ENCODE data around the gene RNF126. TPM values are rescaled to one million over a fixed set of nuclear protein-coding genes. Genes with fewer than 3 reads are reported as not detected.
"Not testable (repeated sequence)": the region's sequence is repeated elsewhere in the genome, so short reads cannot be mapped to it uniquely, and the experiment has no call there.

Gene RNF126
- total RNA-seq, 1 experiment from 2014 or later = 93.3 TPM

GRCh38 chr19:704447-704741 lies 41.4 kb upstream of the RNF126 start:
- Histone ChIP-seq H3K36me3 (ENCODE audit: insufficient read depth, low read length, poor library complexity, severe bottlenecking) (no peaks in the 10 kb centered on the region), H3K4me1 (ENCODE audit: insufficient read depth, low read length, poor library complexity, severe bottlenecking) (peaks cover under 1% of the 10 kb centered on the region), H3K9me3 (ENCODE audit: low read depth, low read length, poor library complexity, severe bottlenecking) (no peaks in the 10 kb centered on the region), H3K27me3 (replicated peaks; ENCODE audit: insufficient read depth, low read depth, low read length, poor library complexity) (no peaks in the 10 kb centered on the region), H3K27ac (ENCODE audit: low read depth, low read length, poor library complexity, severe bottlenecking) (no peak overlapping the region), H3K4me3 (ENCODE audit: low read depth, low read length, poor library complexity, severe bottlenecking) (no peak overlapping the region)
- intact Hi-C loops (cut with micrococcal nuclease; ENCODE audit: unreplicated experiment) = no loop called here
- TF ChIP-seq CTCF (conservative IDR thresholded peaks at IDR 0.05; ENCODE audit: low read depth, low read length) (no peak), EZH2 (IDR thresholded peaks at IDR 0.05; ENCODE audit: borderline replicate concordance, low read depth, low read length, poor library complexity, severe bottlenecking) (no peak)
- POLR2A ChIA-PET (ENCODE audit: low non-redundant PET) = no interaction called here
- CTCF ChIA-PET = no interaction called here
- no peak for DNase-seq (ENCODE audit: low spot score)
- no TSS peak for BruUV-seq (replicated peaks)

DNA sequence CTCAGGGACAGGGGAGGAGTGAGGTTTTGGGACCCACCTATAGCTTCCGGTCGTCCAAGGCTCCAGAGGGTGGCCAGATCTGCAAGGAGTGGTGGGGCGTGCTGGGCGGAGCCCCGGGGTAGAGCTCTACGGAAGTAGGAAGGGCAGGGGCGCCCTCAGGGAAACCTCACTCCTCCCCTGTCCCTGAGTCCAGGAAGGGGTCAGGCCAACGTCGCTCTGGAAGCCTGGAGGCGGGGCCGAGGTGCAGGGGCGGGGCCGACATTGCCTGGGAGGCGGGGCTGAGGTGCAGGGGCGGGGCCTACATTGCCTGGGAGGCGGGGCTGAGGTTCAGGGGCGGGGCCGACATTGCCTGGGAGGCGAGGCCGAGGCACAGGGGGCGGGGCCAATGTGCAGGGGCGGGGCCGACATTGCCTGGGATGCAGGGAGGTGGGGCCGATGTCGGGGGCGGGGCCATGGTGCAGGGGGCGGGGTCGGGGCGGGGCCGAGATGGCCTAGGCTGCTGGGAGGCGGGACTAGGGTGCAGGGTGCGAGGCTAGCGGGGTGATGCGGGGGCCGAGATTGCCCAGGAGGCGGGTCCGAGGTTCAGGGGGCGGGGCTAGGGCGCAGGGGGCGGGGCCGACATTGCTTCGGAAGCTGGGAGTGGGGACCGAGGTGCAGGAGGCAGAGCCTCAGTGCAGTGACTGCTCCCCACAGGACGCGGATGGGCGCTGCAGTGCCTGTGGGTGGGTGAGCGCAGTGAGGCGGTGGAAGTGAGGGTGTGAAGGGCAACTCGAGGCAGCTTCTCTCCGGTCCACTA lies 40.8 kb upstream of the RNF126 start:
- ChIA-PET POLR2A (ENCODE audit: low non-redundant PET) (no interaction called here), CTCF (no interaction called here)
- Histone ChIP-seq H3K9me3 (ENCODE audit: low read depth, low read length, poor library complexity, severe bottlenecking) (no peaks in the 10 kb centered on the region), H3K4me3 (ENCODE audit: low read depth, low read length, poor library complexity, severe bottlenecking) (no peak overlapping the region), H3K36me3 (ENCODE audit: insufficient read depth, low read length, poor library complexity, severe bottlenecking) (no peaks in the 10 kb centered on the region), H3K4me1 (ENCODE audit: insufficient read depth, low read length, poor library complexity, severe bottlenecking) (no peaks in the 10 kb centered on the region), H3K27me3 (replicated peaks; ENCODE audit: insufficient read depth, low read depth, low read length, poor library complexity) (no peaks in the 10 kb centered on the region), H3K27ac (ENCODE audit: low read depth, low read length, poor library complexity, severe bottlenecking) (no peak overlapping the region)
- TF ChIP-seq EZH2 (IDR thresholded peaks at IDR 0.05; ENCODE audit: borderline replicate concordance, low read depth, low read length, poor library complexity, severe bottlenecking) (no peak), CTCF (conservative IDR thresholded peaks at IDR 0.05; ENCODE audit: low read depth, low read length) (no peak)
- intact Hi-C loops (cut with micrococcal nuclease; ENCODE audit: unreplicated experiment) = no loop called here
- no TSS peak for BruUV-seq (replicated peaks)
- DNase-seq (ENCODE audit: low spot score) = peak; percentile 59

GRCh38 chr19:703329-703650 lies 40.3 kb upstream of the RNF126 start:
- Histone ChIP-seq H3K4me3 (ENCODE audit: low read depth, low read length, poor library complexity, severe bottlenecking) (no peak overlapping the region), H3K36me3 (ENCODE audit: insufficient read depth, low read length, poor library complexity, severe bottlenecking) (no peaks in the 10 kb centered on the region), H3K4me1 (ENCODE audit: insufficient read depth, low read length, poor library complexity, severe bottlenecking) (no peaks in the 10 kb centered on the region), H3K27me3 (replicated peaks; ENCODE audit: insufficient read depth, low read depth, low read length, poor library complexity) (no peaks in the 10 kb centered on the region), H3K9me3 (ENCODE audit: low read depth, low read length, poor library complexity, severe bottlenecking) (no peaks in the 10 kb centered on the region), H3K27ac (ENCODE audit: low read depth, low read length, poor library complexity, severe bottlenecking) (no peak overlapping the region)
- BruUV-seq (replicated peaks) = no TSS peak
- intact Hi-C loops (cut with micrococcal nuclease; ENCODE audit: unreplicated experiment) = no loop called here
- ChIA-PET CTCF (no interaction called here), POLR2A (ENCODE audit: low non-redundant PET) (no interaction called here)
- no peak for DNase-seq (ENCODE audit: low spot score)
- TF ChIP-seq CTCF (conservative IDR thresholded peaks at IDR 0.05; ENCODE audit: low read depth, low read length) = no peak
- TF ChIP-seq EZH2 (IDR thresholded peaks at IDR 0.05; ENCODE audit: borderline replicate concordance, low read depth, low read length, poor library complexity, severe bottlenecking) = no peak

DNA sequence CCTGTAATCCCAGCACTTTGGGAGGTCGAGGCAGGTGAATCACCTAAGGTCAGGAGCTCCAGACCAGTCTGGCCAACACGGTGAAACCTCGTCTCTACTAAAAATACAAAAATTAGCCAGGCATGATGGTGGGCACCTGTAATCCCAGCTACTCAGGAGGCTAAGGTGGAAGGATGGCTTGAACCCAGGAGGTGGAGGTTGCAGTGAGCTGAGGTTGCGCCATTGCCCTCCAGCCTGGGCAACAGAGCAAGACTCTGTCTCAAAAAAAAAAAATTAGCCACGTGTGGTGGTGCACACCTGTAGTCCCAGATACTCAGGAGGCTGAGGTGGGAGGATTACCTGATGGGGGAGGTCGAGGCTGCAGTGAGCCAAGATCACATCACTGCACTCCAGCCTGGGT lies 39.8 kb upstream of the RNF126 start:
- POLR2A ChIA-PET (ENCODE audit: low non-redundant PET); H3K36me3 ChIP-seq (ENCODE audit: insufficient read depth, low read length, poor library complexity, severe bottlenecking); H3K27ac ChIP-seq (ENCODE audit: low read depth, low read length, poor library complexity, severe bottlenecking); H3K4me1 ChIP-seq (ENCODE audit: insufficient read depth, low read length, poor library complexity, severe bottlenecking); H3K27me3 ChIP-seq (replicated peaks; ENCODE audit: insufficient read depth, low read depth, low read length, poor library complexity); intact Hi-C loops (cut with micrococcal nuclease; ENCODE audit: unreplicated experiment); H3K9me3 ChIP-seq (ENCODE audit: low read depth, low read length, poor library complexity, severe bottlenecking); BruUV-seq (replicated peaks); DNase-seq (ENCODE audit: low spot score); H3K4me3 ChIP-seq (ENCODE audit: low read depth, low read length, poor library complexity, severe bottlenecking); CTCF ChIA-PET: not testable (repeated sequence)

GRCh38 chr19:699885-700284 lies 36.9 kb upstream of the RNF126 start:
- POLR2A ChIA-PET (ENCODE audit: low non-redundant PET); H3K27me3 ChIP-seq (replicated peaks; ENCODE audit: insufficient read depth, low read depth, low read length, poor library complexity); H3K9me3 ChIP-seq (ENCODE audit: low read depth, low read length, poor library complexity, severe bottlenecking); CTCF ChIA-PET; H3K4me3 ChIP-seq (ENCODE audit: low read depth, low read length, poor library complexity, severe bottlenecking); intact Hi-C loops (cut with micrococcal nuclease; ENCODE audit: unreplicated experiment); BruUV-seq (replicated peaks); H3K36me3 ChIP-seq (ENCODE audit: insufficient read depth, low read length, poor library complexity, severe bottlenecking); H3K27ac ChIP-seq (ENCODE audit: low read depth, low read length, poor library complexity, severe bottlenecking); H3K4me1 ChIP-seq (ENCODE audit: insufficient read depth, low read length, poor library complexity, severe bottlenecking): not testable (repeated sequence)
- DNase-seq (ENCODE audit: low spot score) = peak; percentile 51

Data from A673 (cell line).